Osteocyte (in vitro differentiated cells): ENCODE measurements around the gene POU2F2. TPM values are rescaled to one million over a fixed set of nuclear protein-coding genes. Genes with fewer than 3 reads are reported as not detected.

ENCODE experiments used
- DNase-seq: peaks from one replicate; pipeline ENCODE4 v3.0.0; 2021; ENCODE audit warnings: mixed read lengths; ENCODE audit not compliant: unreplicated experiment; ENCODE audit errors: extremely low spot score
- H3K27ac Mint-ChIP-seq: one replicate; pipeline ENCODE4 v1.8.0; 2021; ENCODE audit warnings: mild to moderate bottlenecking, mixed read lengths; ENCODE audit not compliant: unreplicated experiment
- H3K27me3 Mint-ChIP-seq: one replicate; pipeline ENCODE4 v1.8.0; 2021; ENCODE audit warnings: mixed read lengths; ENCODE audit not compliant: unreplicated experiment
- H3K36me3 Mint-ChIP-seq: one replicate; pipeline ENCODE4 v1.8.0; 2021; ENCODE audit warnings: mixed read lengths; ENCODE audit not compliant: unreplicated experiment
- H3K4me1 Mint-ChIP-seq: one replicate; pipeline ENCODE4 v1.8.0; 2021; ENCODE audit warnings: mixed read lengths; ENCODE audit not compliant: unreplicated experiment
- H3K4me3 Mint-ChIP-seq: one replicate; pipeline ENCODE4 v1.8.0; 2021; ENCODE audit warnings: mild to moderate bottlenecking, moderate library complexity, mixed read lengths; ENCODE audit not compliant: unreplicated experiment
- H3K9me3 Mint-ChIP-seq: one replicate; pipeline ENCODE4 v1.8.0; 2021; ENCODE audit warnings: mixed read lengths; ENCODE audit not compliant: unreplicated experiment
- CTCF ChIP-seq: fragments of 200-600 bp; sonication (generic); IDR thresholded peaks from 2 replicates; pipeline ENCODE4 v1.5.0; 2021; ENCODE audit warnings: antibody characterized with exemption, mild to moderate bottlenecking, moderate library complexity
- total RNA-seq: library from RNA; stranded (reverse); gene quantifications from 2 replicates; pipeline ENCODE4 v1.2.1, GENCODE V29; 2021

POU2F2 gene
- total RNA-seq, 1 donor from 2014 or later, result 0.64 TPM

GRCh38 chr19:42060117-42060516 lies 72.1 kb downstream of the POU2F2 start:
- peaks cover 19% of the 10 kb centered on the region for H3K27me3 Mint-ChIP-seq
- no peak overlapping the region for H3K27ac Mint-ChIP-seq
- H3K36me3 Mint-ChIP-seq, result no peaks in the 10 kb centered on the region
- DNase-seq, result no peak
- no peak overlapping the region for H3K4me3 Mint-ChIP-seq
- TF ChIP-seq CTCF, result no peak
- no peaks in the 10 kb centered on the region for H3K4me1 Mint-ChIP-seq
- no peaks in the 10 kb centered on the region for H3K9me3 Mint-ChIP-seq

GRCh38 chr19:42059196-42059595 lies 73.0 kb downstream of the POU2F2 start:
- H3K4me3 Mint-ChIP-seq, result no peak overlapping the region
- H3K27ac Mint-ChIP-seq, result no peak overlapping the region
- no peaks in the 10 kb centered on the region for H3K9me3 Mint-ChIP-seq
- no peak for TF ChIP-seq CTCF
- no peaks in the 10 kb centered on the region for H3K4me1 Mint-ChIP-seq
- H3K36me3 Mint-ChIP-seq, result no peaks in the 10 kb centered on the region
- DNase-seq, result no peak
- H3K27me3 Mint-ChIP-seq, result peaks cover 17% of the 10 kb centered on the region

GRCh38 chr19:42057846-42058245 lies 74.4 kb downstream of the POU2F2 start:
- peaks cover 8% of the 10 kb centered on the region for H3K27me3 Mint-ChIP-seq

GRCh38 chr19:42054205-42054604 lies 78.0 kb downstream of the POU2F2 start:
- Mint-ChIP-seq H3K4me1 (no peaks in the 10 kb centered on the region), H3K36me3 (no peaks in the 10 kb centered on the region), H3K27ac (no peak overlapping the region), H3K9me3 (no peaks in the 10 kb centered on the region), H3K4me3 (no peak overlapping the region), H3K27me3 (peaks cover 5% of the 10 kb centered on the region)
- TF ChIP-seq CTCF, result no peak
- DNase-seq, result no peak

More at GRCh38 chr19:42057846-42058245, 74.4 kb downstream of the POU2F2 start:
- H3K27ac Mint-ChIP-seq, result no peak overlapping the region
- TF ChIP-seq CTCF, result no peak
- H3K9me3 Mint-ChIP-seq, result no peaks in the 10 kb centered on the region
- no peaks in the 10 kb centered on the region for H3K4me1 Mint-ChIP-seq
- DNase-seq, result no peak
- H3K36me3 Mint-ChIP-seq, result no peaks in the 10 kb centered on the region
- H3K4me3 Mint-ChIP-seq, result no peak overlapping the region

- H3K9me3 Mint-ChIP-seq, result no peaks in the 10 kb centered on the region
Observed at GRCh38 chr19:42053037-42053935, 79.0 kb downstream of the POU2F2 start.

More at GRCh38 chr19:42053037-42053935, 79.0 kb downstream of the POU2F2 start:
- H3K4me3 Mint-ChIP-seq, result no peak overlapping the region
- no peak overlapping the region for H3K27ac Mint-ChIP-seq
- H3K4me1 Mint-ChIP-seq, result no peaks in the 10 kb centered on the region
- no peak for DNase-seq
- no peaks in the 10 kb centered on the region for H3K36me3 Mint-ChIP-seq
- TF ChIP-seq CTCF, result no peak
- peaks cover 2% of the 10 kb centered on the region for H3K27me3 Mint-ChIP-seq
